Activated CD8-positive, alpha-beta memory T cell treated with anti-CD3 and anti-CD28 coated beads, Interleukin-2, amount 10 ng/mL, durations not matched to agents 7 days and 5 days (primary cell): ENCODE measurements around the gene CKAP5. TPM values are rescaled to one million over a fixed set of nuclear protein-coding genes. Genes with fewer than 3 reads are reported as not detected.

ENCODE experiments used
- ATAC-seq: fragments of 150-1000 bp; cut with Tn5 transposase; one replicate; pipeline ENCODE4 v1.10.0; 2021; ENCODE audit warnings: moderate library complexity
- CTCF ChIA-PET: fragments of 350-600 bp; sonication (Branson Sonifier 250); formaldehyde crosslinking; loops from one replicate; lab custom pipeline; 2021; ENCODE audit warnings: antibody characterized with exemption; lab: Charles Lee
- DNase-seq: peaks from one replicate; pipeline ENCODE4 v3.0.0-alpha.2; 2020
- H3K27ac Mint-ChIP-seq: one replicate; pipeline ENCODE4 v1.8.0; 2021; ENCODE audit warnings: mild to moderate bottlenecking, mixed read lengths
- H3K27me3 Mint-ChIP-seq: one replicate; pipeline ENCODE4 v1.8.0; 2021; ENCODE audit warnings: mixed read lengths
- H3K36me3 Mint-ChIP-seq: one replicate; pipeline ENCODE4 v1.8.0; 2021; ENCODE audit warnings: mild to moderate bottlenecking, mixed read lengths
- H3K4me1 Mint-ChIP-seq: one replicate; pipeline ENCODE4 v1.8.0; 2021; ENCODE audit warnings: mixed read lengths
- H3K4me3 Mint-ChIP-seq: one replicate; pipeline ENCODE4 v1.8.0; 2021; ENCODE audit warnings: mild to moderate bottlenecking, moderate library complexity, mixed read lengths
- H3K9me3 Mint-ChIP-seq: one replicate; pipeline ENCODE4 v1.8.0; 2022; ENCODE audit warnings: low read depth, mixed read lengths
- total RNA-seq, 2 experiments: library from RNA; stranded (reverse); gene quantifications; one replicate each; pipeline ENCODE4 v1.2.3, GENCODE V29; 2021

The CKAP5 gene
- 100 to 1,000 TPM; 167 to 180 TPM for total RNA-seq

GRCh38 chr11:46845740-46846509 is at the start of gene CKAP5:
TSS of gene CKAP5 (minus strand) at chr11:46846280. CDS start at chr11:46821231, 25,049 bp downstream.
- peaks cover 41% of the 10 kb centered on the region for H3K4me1 Mint-ChIP-seq
- H3K27me3 Mint-ChIP-seq: no peaks in the 10 kb centered on the region
- H3K4me3 Mint-ChIP-seq: peak within 1 kb of the TSS; percentile 85
- peak; percentile 92 for DNase-seq
- no peaks in the 10 kb centered on the region for H3K9me3 Mint-ChIP-seq
- peak within 1 kb of the TSS; percentile 96 for H3K27ac Mint-ChIP-seq
- CTCF ChIA-PET: interaction anchor here (0.9 to 1.8 kb wide), 3 partner anchors 10 to 307 kb away, joined by 3 to 4 read pairs (median 4); no protein-coding TSS in a partner anchor
- peaks cover 11% of the 10 kb centered on the region for H3K36me3 Mint-ChIP-seq
- ATAC-seq: peak; percentile 94

GRCh38 chr11:46895821-46896220 is 49.7 kb upstream of the CKAP5 start:
- ATAC-seq: no peak

GRCh38 chr11:46894961-46895360 is 48.9 kb upstream of the CKAP5 start:
- Mint-ChIP-seq H3K4me3 (no peak overlapping the region), H3K27ac (no peak overlapping the region), H3K36me3 (no peaks in the 10 kb centered on the region), H3K4me1 (peaks cover under 1% of the 10 kb centered on the region), H3K27me3 (no peaks in the 10 kb centered on the region), H3K9me3 (no peaks in the 10 kb centered on the region)
- no peak for DNase-seq
- no peak for ATAC-seq
- CTCF ChIA-PET: no interaction called here

More at GRCh38 chr11:46895821-46896220, 49.7 kb upstream of the CKAP5 start:
- no peaks in the 10 kb centered on the region for H3K9me3 Mint-ChIP-seq
- no peaks in the 10 kb centered on the region for H3K36me3 Mint-ChIP-seq
- CTCF ChIA-PET: interaction anchor here (1.1 to 1.7 kb wide), 2 partner anchors 20 to 258 kb away, joined by 3 to 10 read pairs; no protein-coding TSS in a partner anchor
- no peak for DNase-seq
- H3K27me3 Mint-ChIP-seq: no peaks in the 10 kb centered on the region
- no peak overlapping the region for H3K4me3 Mint-ChIP-seq
- H3K4me1 Mint-ChIP-seq: no peaks in the 10 kb centered on the region
- no peak overlapping the region for H3K27ac Mint-ChIP-seq

- no peak for ATAC-seq
- Mint-ChIP-seq H3K4me1 (peaks cover 3% of the 10 kb centered on the region), H3K36me3 (no peaks in the 10 kb centered on the region), H3K27me3 (peaks cover 3% of the 10 kb centered on the region), H3K4me3 (no peak overlapping the region), H3K9me3 (no peaks in the 10 kb centered on the region), H3K27ac (no peak overlapping the region)
- CTCF ChIA-PET: interaction anchor here (1.3 to 4.7 kb wide), 2 partner anchors 11 to 260 kb away, joined by 3 to 32 read pairs; no protein-coding TSS in a partner anchor
- no peak for DNase-seq
Observed at GRCh38 chr11:46894506-46894905, 48.4 kb upstream of the CKAP5 start.

- no peak for DNase-seq
- Mint-ChIP-seq H3K27ac (no peak overlapping the region), H3K4me1 (peaks cover 3% of the 10 kb centered on the region), H3K36me3 (no peaks in the 10 kb centered on the region), H3K9me3 (no peaks in the 10 kb centered on the region), H3K4me3 (no peak overlapping the region), H3K27me3 (peaks cover 6% of the 10 kb centered on the region)
- CTCF ChIA-PET: interaction anchor here (0.7 to 4.7 kb wide), 3 partner anchors 9 to 261 kb away, joined by 3 to 32 read pairs (median 3); no protein-coding TSS in a partner anchor
- ATAC-seq: no peak
Observed at GRCh38 chr11:46892838-46893237, 46.8 kb upstream of the CKAP5 start.

GRCh38 chr11:46892109-46892508 is 46.0 kb upstream of the CKAP5 start:
- no peak for DNase-seq
- no peaks in the 10 kb centered on the region for H3K36me3 Mint-ChIP-seq
- peaks cover 3% of the 10 kb centered on the region for H3K4me1 Mint-ChIP-seq
- no peaks in the 10 kb centered on the region for H3K9me3 Mint-ChIP-seq
- no peak overlapping the region for H3K4me3 Mint-ChIP-seq
- CTCF ChIA-PET: interaction anchor here (0.7 to 4.7 kb wide), 2 partner anchors 21 to 262 kb away, joined by 3 to 32 read pairs; no protein-coding TSS in a partner anchor
- ATAC-seq: no peak
- H3K27me3 Mint-ChIP-seq: peaks cover 6% of the 10 kb centered on the region
- H3K27ac Mint-ChIP-seq: no peak overlapping the region

- peaks cover 3% of the 10 kb centered on the region for H3K4me1 Mint-ChIP-seq
- CTCF ChIA-PET: interaction anchor here (0.8 to 4.7 kb wide), 3 partner anchors 9 to 263 kb away, joined by 3 to 32 read pairs (median 4); no protein-coding TSS in a partner anchor
- H3K4me3 Mint-ChIP-seq: no peak overlapping the region
- no peak overlapping the region for H3K27ac Mint-ChIP-seq
- ATAC-seq: no peak
- H3K27me3 Mint-ChIP-seq: peaks cover 15% of the 10 kb centered on the region
- no peaks in the 10 kb centered on the region for H3K36me3 Mint-ChIP-seq
- H3K9me3 Mint-ChIP-seq: no peaks in the 10 kb centered on the region
- DNase-seq: no peak
Observed at GRCh38 chr11:46890665-46891064, 44.6 kb upstream of the CKAP5 start.

GRCh38 chr11:46889689-46890475 is 43.8 kb upstream of the CKAP5 start:
- CTCF ChIA-PET: interaction anchor here (1.0 to 4.7 kb wide), 3 partner anchors 8 to 265 kb away, joined by 4 to 32 read pairs (median 5); no protein-coding TSS in a partner anchor
- DNase-seq (peak; percentile 81), ATAC-seq (peak; percentile 83)
- Mint-ChIP-seq H3K27me3 (peaks cover 15% of the 10 kb centered on the region), H3K36me3 (no peaks in the 10 kb centered on the region), H3K9me3 (no peaks in the 10 kb centered on the region), H3K4me1 (peaks cover 3% of the 10 kb centered on the region), H3K4me3 (no peak overlapping the region), H3K27ac (no peak overlapping the region)

GRCh38 chr11:46889251-46889650 is 43.2 kb upstream of the CKAP5 start:
- ATAC-seq: no peak
- CTCF ChIA-PET: interaction anchor here (0.7 to 2.0 kb wide), 4 partner anchors 9 to 272 kb away, joined by 3 to 5 read pairs (median 4); no protein-coding TSS in a partner anchor
- Mint-ChIP-seq H3K27me3 (peaks cover 15% of the 10 kb centered on the region), H3K36me3 (no peaks in the 10 kb centered on the region), H3K4me1 (peaks cover 3% of the 10 kb centered on the region), H3K4me3 (no peak overlapping the region), H3K9me3 (no peaks in the 10 kb centered on the region), H3K27ac (no peak overlapping the region)
- DNase-seq: no peak

GRCh38 chr11:46888636-46889035 is 42.6 kb upstream of the CKAP5 start:
- Mint-ChIP-seq H3K4me3 (no peak overlapping the region), H3K36me3 (no peaks in the 10 kb centered on the region), H3K9me3 (no peaks in the 10 kb centered on the region), H3K4me1 (peaks cover 3% of the 10 kb centered on the region), H3K27ac (no peak overlapping the region), H3K27me3 (peaks cover 19% of the 10 kb centered on the region)
- CTCF ChIA-PET: interaction anchor here (0.7 to 2.2 kb wide), 5 partner anchors 8 to 272 kb away, joined by 3 to 12 read pairs (median 5); no protein-coding TSS in a partner anchor
- ATAC-seq (no peak), DNase-seq (no peak)

GRCh38 chr11:46886211-46886610 is 40.1 kb upstream of the CKAP5 start:
- ATAC-seq: no peak
- Mint-ChIP-seq H3K4me1 (peaks cover 3% of the 10 kb centered on the region), H3K27ac (no peak overlapping the region), H3K27me3 (peaks cover 29% of the 10 kb centered on the region), H3K36me3 (no peaks in the 10 kb centered on the region), H3K9me3 (no peaks in the 10 kb centered on the region), H3K4me3 (no peak overlapping the region)
- CTCF ChIA-PET: interaction anchor here (0.6 to 1.1 kb wide), 3 partner anchors 41 to 186 kb away, joined by 3 to 4 read pairs (median 3); no protein-coding TSS in a partner anchor
- DNase-seq: no peak

- DNase-seq (no peak), ATAC-seq (no peak)
- no peak overlapping the region for H3K4me3 Mint-ChIP-seq
- no peaks in the 10 kb centered on the region for H3K9me3 Mint-ChIP-seq
- H3K27me3 Mint-ChIP-seq: peaks cover 21% of the 10 kb centered on the region
- H3K36me3 Mint-ChIP-seq: no peaks in the 10 kb centered on the region
- no peak overlapping the region for H3K27ac Mint-ChIP-seq
- CTCF ChIA-PET: interaction anchor here (1.1 kb wide), 1 partner anchor 208 kb away, joined by 3 read pairs; no protein-coding TSS in a partner anchor
- no peaks in the 10 kb centered on the region for H3K4me1 Mint-ChIP-seq
Observed at GRCh38 chr11:46879056-46879585, 33.0 kb upstream of the CKAP5 start.
